GM10248 (cell line): Measurements from ENCODE around the gene CDH24.

ENCODE experiments used
- CTCF ChIA-PET: fragments of 300-600 bp; sonication (Branson Sonifier 250); formaldehyde crosslinking; extraction: SDS; loops from one replicate; lab custom pipeline; 2021; ENCODE audit warnings: antibody characterized with exemption; lab: Yijun Ruan, JAX
- POLR2A ChIA-PET: fragments of 350-650 bp; sonication (Branson Sonifier 250); formaldehyde crosslinking; extraction: SDS; loops from one replicate; lab custom pipeline; 2020; ENCODE audit warnings: antibody characterized with exemption; lab: Yijun Ruan, JAX
- DNase-seq: peaks from one replicate; pipeline ENCODE4 v3.0.0; 2012; ENCODE audit errors: extremely low spot score
- CTCF ChIP-seq: IDR thresholded peaks from 2 replicates; pipeline ENCODE4 v1.5.1; 2012; ENCODE audit warnings: mild to moderate bottlenecking, low read depth; ENCODE audit errors: extremely low read depth, missing control alignments, control extremely low read depth

The CDH24 gene

GRCh38 chr14:23079716-23080115, 22.4 kb upstream of the CDH24 start:
- no peak for DNase-seq
- CTCF ChIA-PET: interaction anchor here (1.1 to 8.1 kb wide), 5 partner anchors 10 to 22 kb away, joined by 4 to 79 read pairs (median 8); partner anchors contain the start of genes ACIN1 and CDH24

GRCh38 chr14:23078692-23079116, 21.4 kb upstream of the CDH24 start:
- no peak for TF ChIP-seq CTCF
- POLR2A ChIA-PET: no interaction called here
- DNase-seq: no peak
- CTCF ChIA-PET: interaction anchor here (2.1 to 8.1 kb wide), 9 partner anchors 10 to 96 kb away, joined by 7 to 79 read pairs (median 25); partner anchors contain the start of genes ACIN1, AJUBA, C14orf119 and CDH24

More at GRCh38 chr14:23079716-23080115, 22.4 kb upstream of the CDH24 start:
- no peak for TF ChIP-seq CTCF
- POLR2A ChIA-PET: interaction anchor here (1.3 kb wide), 1 partner anchor 16 kb away, joined by 3 read pairs; the partner anchor contains the start of gene C14orf119

- TF ChIP-seq CTCF: no peak
- ChIA-PET POLR2A (no interaction called here), CTCF (interaction anchor here (1.1 to 8.1 kb wide), 19 partner anchors 8 to 507 kb away, joined by 3 to 79 read pairs (median 8); partner anchors contain the start of genes ACIN1, AJUBA, C14orf119 and CDH24)
- no peak for DNase-seq
Observed at GRCh38 chr14:23077962-23078361, 20.6 kb upstream of the CDH24 start.

- peak; percentile 47 for TF ChIP-seq CTCF
- ChIA-PET POLR2A (interaction anchor here (0.8 kb wide), 1 partner anchor 18 kb away, joined by 3 read pairs; the partner anchor contains the start of genes ACIN1 and C14orf119), CTCF (interaction anchor here (0.8 to 8.1 kb wide), 30 partner anchors 8 to 506 kb away, joined by 3 to 79 read pairs (median 5); partner anchors contain the start of genes ACIN1, AJUBA, C14orf119 and CDH24)
- DNase-seq: no peak
Observed at GRCh38 chr14:23076785-23077408, 19.6 kb upstream of the CDH24 start.

- POLR2A ChIA-PET: no interaction called here
- no peak for DNase-seq
- CTCF ChIA-PET: interaction anchor here (1.1 to 8.1 kb wide), 5 partner anchors 17 to 112 kb away, joined by 3 to 79 read pairs (median 6); partner anchors contain the start of gene CDH24
- no peak for TF ChIP-seq CTCF
Observed at GRCh38 chr14:23074906-23075305, 17.6 kb upstream of the CDH24 start.

- DNase-seq: no peak
- no peak for TF ChIP-seq CTCF
- POLR2A ChIA-PET: interaction anchor here (1.3 kb wide), 1 partner anchor 23 kb away, joined by 7 read pairs; the partner anchor contains the start of genes ACIN1 and C14orf119
- CTCF ChIA-PET: interaction anchor here (0.6 to 3.9 kb wide), 15 partner anchors 12 to 308 kb away, joined by 3 to 50 read pairs (median 8); partner anchors contain the start of genes ACIN1, AJUBA, C14orf119 and CDH24
Observed at GRCh38 chr14:23071921-23072539, 14.7 kb upstream of the CDH24 start.
